ENCODE results near the gene MAP2K7.
"Not testable (repeated sequence)": the region's sequence is repeated elsewhere in the genome, so short reads cannot be mapped to it uniquely, and the experiment has no call there.

MAP2K7 gene

DNA sequence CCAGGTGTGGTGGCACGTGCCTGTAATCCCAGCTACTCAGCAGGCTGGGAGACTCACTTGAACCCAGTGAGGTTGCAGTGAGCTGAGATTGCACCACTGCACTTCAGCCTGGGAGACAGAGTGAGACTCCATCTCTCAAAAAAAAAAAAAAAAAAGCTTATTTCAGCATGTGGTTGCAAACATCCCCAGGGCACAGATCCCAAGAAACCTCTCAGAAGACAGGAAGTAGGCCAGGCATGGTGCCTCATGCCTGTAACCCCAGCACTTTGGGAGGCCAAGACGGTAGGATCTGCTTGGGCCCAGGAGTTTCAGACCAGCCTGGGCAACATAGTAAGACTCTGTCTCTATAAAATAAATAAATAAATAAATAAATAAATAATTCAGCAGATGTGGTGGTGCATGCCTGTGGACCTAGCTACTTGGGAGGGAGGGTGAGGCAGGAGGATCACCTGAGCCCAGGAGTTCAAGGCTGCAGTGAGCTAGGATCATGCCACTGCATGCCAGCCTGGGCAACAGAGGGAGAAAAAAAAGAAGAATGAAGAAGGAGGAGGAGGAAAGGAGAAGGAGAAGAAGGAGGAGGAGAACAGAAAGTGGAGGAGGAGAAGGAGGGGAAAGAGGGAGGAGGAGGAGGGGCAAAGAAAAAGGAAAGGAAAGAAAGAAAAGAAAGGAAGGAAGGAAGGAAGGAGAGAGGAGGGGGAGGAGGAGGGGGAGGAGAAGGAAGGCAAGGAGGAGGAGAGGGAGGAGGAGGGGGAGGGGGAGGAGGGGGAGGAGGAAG lies 19.7 kb upstream of the MAP2K7 start:
- no peak for DNase-seq (ENCODE audit: low spot score)

DNA sequence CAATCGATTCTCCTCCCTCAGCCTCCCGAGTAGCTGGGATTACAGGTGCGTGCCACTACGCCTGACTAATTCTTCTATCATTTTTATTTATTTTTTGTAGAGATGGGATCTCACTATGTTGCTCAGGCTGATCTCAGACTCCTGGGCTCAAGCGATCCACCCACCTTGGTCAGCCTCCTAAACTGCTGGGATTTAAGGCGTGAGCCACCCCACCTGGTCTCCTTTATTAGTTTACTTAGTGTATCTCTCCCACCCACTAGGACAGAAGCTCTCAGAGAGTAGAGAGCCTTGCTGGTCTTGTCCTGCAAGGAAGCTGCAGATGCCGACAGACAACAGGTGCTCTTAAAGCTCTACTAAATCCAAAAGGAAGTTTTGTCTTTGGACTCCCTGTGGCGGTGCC lies 17.9 kb upstream of the MAP2K7 start:
- DNase-seq (ENCODE audit: low spot score): no peak

DNA sequence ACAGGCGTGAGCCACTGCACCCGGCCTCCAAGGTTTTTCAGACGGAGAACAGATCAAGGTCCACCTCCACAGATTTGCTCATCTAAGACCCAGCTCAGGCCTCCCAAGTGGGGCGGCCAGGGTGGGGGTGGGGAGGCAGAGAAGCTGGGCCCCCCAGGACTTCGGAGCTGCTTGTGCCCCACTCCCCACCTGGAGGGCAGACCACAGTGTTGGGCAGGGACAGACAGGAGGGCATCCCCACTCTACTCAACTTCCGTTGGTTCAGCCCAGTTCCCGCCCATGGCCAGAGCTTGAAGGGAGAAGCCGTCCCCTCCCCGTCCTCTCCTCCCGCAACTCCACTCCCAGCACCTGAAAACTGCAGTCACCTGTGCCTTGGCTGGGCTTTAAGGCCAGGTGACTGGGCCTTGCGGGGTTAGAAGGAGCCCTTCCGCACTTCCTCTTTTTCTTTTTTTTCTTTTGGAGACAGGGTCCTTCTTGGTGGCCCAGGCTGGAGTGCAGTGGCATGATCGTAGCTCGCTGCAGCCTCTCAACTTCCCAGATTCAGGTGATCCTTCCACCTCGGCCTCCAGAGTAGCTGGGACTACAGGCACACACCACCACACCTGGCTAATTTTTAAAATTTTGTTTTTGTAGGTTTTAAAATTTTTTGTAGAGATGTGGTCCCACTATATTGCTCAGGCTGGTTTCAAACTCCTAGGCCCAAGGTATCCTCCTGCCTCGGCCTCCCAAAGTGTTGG lies 16.1 kb upstream of the MAP2K7 start:
- no peak for DNase-seq (ENCODE audit: low spot score)

DNA sequence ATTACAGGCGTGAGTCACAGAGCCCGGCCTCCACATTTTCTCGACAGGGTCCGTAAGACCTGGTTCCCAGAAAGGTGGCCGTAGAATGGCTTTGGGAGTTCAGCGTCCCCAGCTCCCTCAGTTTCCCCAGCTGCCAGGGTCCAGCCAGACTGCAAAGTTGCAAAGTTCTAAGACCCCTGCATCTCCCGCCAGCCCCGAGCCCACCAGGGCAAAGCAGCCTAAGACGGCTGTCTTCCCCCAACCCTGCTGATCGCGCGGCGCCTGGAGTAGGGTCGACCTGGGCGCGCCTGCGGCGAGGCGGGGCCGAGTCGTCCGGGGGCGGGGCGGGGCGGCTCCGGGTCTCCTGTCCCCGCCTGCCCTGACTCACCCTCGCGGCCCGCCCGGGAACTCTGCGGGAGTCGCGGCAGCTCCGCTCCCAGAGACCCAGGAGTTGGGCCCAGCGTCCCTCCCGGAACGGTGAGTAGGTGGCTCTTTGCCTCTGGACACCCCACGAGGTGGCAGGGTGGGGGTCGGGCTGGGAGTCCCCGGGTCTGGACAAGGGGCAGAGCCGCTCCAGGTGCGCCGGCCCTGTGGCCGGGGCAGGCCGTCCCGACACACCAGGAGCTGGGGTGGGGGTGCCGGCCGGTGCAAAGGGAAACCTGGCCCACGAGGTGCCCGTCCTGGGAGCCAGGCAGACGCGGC lies 15.4 kb upstream of the MAP2K7 start, which contains the start of gene LRRC8E:
TSS of gene LRRC8E (plus strand) at position 366 of the 681 bp plus-strand sequence. CDS start 7,094 bp downstream, outside the sequence.
- peak; percentile 66 for DNase-seq (ENCODE audit: low spot score)

DNA sequence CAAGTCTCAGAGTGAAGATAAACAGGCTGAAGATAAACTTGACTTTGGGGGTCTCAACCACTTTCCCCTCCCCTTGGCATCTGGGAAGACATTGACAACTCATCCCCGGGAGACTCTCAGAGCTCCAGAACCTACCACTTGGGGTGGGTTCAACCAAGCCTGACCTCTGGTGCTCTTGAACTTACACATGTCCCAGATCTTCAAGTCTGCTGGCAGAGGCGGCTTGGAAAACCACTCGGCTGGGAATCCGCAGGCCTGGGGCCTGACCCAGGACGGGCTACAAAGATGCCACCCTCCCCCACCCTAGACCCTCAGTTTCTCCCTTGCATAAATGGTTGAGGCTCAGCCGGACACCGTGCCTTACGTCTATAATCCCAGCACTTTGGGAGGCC lies 14.9 kb upstream of the MAP2K7 start:
- DNase-seq (ENCODE audit: low spot score): no peak

DNA sequence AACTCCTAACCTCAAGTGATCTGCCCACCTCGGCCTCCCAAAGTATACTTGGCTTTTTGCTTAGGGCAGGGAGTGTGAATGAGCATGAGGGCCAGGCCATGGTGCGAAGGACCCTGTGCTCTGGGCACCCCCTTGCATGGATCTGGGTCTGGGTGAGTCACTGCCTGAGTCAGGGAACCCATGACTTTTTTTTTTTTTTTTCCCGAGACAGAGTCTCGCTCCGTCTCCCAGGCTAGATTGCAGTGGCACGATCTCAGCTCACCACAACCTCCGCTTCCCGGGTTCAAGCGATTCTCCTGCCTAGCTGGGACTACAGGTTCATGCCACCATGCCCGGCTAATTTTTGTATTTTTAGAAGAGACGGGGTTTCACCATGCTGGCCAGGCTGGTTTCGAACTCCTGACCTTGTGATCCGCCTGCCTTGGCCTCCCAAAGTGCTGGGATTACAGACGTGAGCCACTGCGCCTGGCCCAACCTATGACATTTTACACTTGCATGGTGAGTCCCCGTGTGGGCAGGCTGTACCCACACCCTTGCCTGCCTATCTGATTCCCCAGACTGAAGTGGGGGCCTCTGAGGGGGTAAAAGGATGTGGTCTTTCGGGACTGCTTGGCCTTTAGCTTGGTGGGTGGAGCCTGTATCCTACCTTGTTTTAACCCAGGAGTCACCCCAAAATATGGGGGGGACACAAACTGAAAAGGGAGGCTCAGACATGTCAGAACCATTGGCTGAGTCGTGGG lies 10.1 kb upstream of the MAP2K7 start:
- DNase-seq (ENCODE audit: low spot score): not testable (repeated sequence)

DNA sequence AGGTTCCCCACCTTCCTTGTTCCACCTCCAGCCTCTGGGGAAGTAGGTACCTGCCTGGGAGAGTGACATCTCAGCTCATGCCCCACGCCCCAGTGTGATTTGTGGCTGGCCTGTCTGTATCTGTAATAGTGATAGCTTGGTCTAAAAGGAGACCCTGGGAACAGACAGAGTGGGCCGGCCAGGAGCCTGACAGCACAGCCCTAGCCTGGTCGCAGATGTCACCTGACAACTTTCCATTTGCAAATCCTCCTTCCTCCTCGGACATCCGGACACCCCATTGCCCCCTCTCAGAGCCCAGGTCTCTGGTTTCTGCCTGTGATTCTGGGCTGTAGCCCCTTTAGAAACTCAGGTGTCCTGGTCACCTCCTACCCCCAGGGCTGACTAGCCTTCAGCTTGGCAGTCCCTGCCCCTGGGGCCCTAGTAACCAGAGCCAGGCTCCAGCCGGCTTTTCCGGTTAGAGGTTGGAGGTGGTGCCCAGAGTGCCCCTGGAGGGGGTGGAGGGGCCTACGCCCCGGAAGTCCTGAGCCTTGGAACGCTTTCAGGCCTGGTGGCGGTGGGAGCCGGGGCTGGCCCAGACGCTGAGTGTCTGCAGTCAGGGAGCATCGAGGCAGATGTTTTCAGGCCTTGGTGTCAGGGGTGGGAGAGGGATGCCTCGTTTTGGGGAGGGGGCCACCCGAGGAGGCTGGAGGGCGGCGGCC lies 8.9 kb upstream of the MAP2K7 start:
- DNase-seq (ENCODE audit: low spot score): no peak

DNA sequence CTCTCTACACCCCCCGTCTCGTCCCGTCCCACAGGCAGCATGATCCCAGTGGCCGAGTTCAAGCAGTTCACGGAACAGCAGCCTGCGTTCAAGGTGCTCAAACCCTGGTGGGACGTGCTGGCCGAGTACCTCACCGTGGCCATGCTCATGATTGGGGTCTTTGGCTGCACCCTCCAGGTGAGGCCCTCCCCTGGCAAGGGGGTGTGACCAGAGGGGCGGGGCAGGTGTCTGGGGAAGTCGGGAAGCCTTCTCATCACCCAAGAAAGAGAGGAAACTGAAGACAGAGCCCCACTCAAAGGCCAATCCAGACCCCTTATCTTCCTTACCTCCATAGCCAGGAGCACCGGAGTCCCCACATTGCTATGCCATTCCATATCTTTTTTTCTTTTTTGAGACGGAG lies 8.1 kb upstream of the MAP2K7 start:
- no peak for DNase-seq (ENCODE audit: low spot score)

DNA sequence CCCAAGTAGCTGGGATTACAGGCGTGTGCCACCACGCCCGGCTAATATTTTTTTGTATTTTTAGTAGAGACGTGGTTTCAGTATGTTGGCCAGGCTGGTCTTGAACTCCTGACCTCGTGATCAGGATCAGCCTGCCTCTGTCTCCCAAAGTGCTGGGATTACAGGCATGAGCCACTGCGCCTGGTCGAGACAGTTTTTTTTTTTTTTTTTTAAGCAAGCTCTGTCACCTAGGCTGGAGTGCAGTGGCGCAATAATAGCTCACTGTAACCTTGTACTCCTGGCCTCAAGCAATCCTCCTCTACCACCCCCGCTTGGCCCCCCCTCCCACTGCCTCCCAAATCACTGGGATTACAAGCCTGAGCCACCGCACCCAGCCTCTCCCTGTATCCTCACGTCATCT lies 6.4 kb upstream of the MAP2K7 start:
- no peak for DNase-seq (ENCODE audit: low spot score)

DNA sequence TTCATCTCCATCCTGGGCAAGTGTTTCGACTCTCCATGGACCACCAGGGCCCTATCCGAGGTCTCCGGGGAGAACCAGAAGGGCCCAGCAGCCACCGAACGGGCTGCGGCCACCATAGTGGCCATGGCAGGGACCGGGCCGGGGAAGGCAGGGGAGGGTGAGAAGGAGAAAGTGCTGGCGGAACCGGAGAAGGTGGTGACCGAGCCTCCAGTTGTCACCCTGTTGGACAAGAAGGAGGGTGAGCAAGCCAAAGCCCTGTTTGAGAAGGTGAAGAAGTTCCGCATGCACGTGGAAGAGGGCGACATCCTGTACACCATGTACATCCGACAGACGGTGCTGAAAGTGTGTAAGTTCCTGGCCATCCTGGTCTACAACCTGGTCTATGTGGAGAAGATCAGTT lies 4.7 kb upstream of the MAP2K7 start:
- DNase-seq (ENCODE audit: low spot score): no peak

DNA sequence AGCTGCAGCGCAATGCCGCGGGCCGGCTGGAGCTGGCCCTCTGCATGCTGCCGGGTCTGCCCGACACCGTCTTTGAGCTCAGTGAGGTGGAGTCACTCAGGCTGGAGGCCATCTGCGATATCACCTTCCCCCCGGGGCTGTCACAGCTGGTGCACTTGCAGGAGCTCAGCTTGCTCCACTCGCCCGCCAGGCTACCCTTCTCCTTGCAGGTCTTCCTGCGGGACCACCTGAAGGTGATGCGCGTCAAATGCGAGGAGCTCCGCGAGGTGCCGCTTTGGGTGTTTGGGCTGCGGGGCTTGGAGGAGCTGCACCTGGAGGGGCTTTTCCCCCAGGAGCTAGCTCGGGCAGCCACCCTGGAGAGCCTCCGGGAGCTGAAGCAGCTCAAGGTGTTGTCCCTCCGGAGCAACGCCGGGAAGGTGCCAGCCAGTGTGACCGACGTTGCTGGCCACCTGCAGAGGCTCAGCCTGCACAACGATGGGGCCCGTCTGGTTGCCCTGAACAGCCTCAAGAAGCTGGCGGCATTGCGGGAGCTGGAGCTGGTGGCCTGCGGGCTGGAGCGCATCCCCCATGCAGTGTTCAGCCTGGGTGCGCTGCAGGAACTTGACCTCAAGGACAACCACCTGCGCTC lies 3.8 kb upstream of the MAP2K7 start:
- peak; percentile 19 for DNase-seq (ENCODE audit: low spot score)

DNA sequence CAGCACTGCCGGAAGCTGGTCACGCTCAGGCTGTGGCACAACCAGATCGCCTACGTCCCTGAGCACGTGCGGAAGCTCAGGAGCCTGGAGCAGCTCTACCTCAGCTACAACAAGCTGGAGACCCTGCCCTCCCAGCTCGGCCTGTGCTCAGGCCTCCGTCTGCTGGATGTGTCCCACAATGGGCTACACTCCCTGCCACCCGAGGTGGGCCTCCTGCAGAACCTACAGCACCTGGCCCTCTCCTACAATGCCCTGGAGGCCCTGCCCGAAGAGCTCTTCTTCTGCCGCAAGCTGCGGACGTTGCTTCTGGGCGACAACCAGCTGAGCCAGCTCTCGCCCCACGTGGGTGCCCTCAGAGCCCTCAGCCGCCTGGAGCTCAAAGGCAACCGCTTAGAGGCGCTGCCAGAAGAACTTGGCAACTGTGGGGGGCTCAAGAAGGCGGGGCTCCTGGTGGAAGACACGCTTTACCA lies 3.2 kb upstream of the MAP2K7 start:
- DNase-seq (ENCODE audit: low spot score): no peak

DNA sequence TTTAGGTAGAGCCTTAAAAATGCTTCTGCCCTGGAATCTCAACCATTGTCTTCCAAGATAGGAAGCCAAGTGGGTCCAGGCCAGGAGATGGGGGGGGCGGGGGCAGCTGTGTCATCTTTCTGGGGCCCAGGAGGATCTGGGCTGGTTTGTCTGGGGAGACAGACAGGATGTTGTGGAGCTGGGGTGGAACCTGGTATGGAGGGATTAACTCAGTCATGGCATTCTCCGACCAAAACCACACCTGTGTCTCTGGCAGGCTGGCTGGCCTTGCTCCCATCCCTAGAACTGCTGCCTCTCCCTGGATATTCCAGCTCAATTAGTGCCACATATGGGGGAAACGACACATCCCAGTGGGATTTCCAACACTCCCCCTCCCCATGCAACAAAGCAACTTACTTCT lies 2.7 kb upstream of the MAP2K7 start:
- no peak for DNase-seq (ENCODE audit: low spot score)

DNA sequence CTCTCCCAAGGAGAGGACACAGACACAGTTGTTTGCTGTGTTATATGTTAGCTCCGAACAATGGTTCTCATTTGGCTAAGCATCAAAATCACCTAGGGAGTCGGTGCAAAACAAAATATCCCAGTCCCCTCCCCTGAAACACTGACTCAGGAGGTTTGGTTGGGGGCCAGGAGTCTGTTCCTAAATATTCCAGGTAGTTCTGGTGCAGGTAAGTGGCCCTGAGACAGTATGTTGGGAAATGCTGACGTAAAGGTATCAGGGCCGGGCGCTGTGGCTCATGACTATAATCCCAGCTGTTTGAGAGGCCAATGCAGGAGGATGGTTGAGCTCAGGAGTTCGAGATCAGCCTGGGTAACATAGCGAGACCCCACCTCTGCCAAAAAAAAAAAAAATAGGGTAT lies 2.3 kb upstream of the MAP2K7 start:
- DNase-seq (ENCODE audit: low spot score): no peak

DNA sequence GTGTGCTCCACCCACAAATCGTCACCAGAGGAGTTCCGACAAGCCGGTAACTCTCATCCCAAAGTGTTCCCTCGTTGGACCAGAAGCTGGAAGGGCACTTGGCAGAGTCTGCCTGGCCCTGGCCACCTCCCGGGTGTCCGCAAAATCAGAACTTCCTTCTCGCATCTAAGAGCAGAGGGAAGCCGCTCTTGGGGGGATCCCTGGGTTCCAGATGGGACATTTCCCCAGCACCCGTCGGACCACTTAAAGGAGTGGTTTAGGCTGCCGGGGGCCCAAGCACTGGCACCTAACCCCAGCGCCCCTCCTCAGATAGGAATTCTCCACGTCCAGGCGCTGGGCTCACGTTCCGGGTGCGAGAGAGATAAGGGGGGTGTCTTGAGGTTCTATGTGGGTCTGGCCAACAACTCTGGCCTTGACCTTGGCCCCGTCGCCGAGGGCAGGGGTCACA lies 857 bp upstream of the MAP2K7 start:
- no peak for DNase-seq (ENCODE audit: low spot score)

DNA sequence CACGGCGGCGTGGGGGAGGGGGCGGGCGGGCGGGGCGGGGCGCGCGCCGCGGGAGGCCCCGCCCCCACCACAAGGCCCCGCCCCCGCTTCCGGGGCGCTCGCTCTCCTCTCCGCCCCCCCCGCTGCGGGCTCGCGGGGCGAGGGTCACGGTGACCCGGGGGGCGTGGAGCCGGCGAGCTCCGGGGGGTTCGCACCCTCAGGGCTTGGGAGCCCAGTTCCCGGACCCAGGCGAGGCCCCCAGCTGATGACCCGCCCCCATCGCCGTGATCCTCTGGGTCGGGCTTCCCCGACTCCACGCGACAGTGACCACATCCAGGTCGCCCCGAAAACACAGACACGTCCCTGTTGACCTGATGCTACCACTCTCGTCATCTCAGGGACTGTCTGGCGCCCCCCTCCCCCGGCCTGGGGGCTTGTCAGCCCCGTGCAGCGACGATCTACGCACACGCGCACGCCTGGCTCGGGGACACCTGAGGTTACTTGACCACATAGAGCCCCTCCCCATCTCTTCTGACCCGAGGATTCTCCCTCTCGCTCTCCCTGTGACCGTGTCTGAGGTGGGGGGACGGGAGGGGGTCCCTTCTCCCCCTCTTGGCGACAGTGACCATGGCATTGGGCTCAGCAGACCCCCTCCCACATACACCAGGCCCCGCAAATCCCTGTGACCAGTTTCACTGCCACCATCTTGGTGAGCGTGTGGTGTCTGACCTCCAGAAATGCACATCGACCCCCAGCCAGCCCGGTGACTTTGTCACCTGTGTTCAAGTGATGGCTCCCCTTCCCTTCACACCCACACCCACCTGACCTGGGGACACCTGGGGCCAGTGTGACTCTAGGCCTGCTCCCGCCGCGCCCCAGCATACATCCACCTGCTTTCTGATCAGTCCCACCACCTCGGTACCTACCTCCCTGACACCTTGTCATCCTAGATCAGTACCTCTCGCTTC lies 670 bp downstream of the MAP2K7 start:
- peak; percentile 88 for DNase-seq (ENCODE audit: low spot score)

DNA sequence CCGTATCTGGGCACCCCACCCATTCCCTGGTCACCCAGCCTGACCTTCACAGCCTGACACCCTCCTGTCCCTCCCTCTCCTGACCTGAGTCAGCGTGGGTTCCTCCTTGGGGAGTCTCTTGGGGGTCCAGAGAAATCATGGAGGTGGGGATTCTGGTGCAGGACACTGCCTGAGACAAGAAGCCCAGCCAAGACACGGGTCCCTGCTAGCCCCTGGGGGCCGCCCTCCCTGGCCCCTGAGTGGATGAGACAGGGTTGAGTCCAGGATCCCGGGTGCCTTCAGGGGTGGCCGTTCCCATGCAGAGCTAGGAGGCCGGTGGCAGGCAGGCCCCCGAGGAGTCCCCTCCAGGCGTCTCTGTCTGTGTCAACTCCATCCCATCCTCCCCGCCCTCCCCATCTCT lies 1.6 kb downstream of the MAP2K7 start:
- no peak for DNase-seq (ENCODE audit: low spot score)

DNA sequence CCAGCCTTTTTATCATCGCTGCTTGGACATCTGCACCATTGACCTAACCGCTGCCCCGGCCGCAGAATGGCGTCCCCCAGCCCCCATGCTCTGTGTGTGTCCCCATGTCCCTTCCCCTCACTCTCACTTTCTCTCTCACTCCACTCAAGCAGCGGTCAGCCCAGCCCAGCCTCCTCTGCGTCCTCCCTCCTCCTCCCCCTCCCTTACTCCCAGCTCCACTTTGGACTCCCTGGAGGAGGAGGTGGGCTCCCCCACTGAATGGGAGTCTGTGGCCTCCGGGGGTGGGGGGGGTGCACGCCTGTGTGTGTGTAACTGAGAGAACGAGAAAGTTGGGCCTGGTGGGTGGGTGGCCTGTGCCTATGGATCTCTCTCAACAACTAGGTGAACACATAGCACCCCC lies 2.2 kb downstream of the MAP2K7 start:
- no peak for DNase-seq (ENCODE audit: low spot score)

DNA sequence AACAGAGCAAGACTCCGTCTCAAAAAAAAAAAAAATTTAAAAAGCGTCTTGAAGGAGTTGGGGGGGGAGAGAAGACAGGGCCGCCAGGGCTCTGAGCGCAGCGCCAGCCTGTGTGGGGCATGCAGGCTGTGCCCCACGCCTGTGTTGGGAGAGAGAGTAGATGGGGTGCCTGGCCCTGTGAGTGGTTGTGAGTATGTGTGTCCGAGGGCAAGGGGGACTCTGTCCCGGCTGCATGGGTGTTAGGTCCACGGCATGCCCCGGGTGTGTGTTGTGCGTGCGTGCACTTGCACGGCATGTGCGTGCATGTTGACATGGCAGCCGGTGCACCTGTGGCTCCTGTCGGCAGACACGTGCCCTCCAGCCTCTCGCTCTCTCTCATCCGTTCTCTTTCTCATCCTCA lies 3.4 kb downstream of the MAP2K7 start:
- DNase-seq (ENCODE audit: low spot score): no peak

DNA sequence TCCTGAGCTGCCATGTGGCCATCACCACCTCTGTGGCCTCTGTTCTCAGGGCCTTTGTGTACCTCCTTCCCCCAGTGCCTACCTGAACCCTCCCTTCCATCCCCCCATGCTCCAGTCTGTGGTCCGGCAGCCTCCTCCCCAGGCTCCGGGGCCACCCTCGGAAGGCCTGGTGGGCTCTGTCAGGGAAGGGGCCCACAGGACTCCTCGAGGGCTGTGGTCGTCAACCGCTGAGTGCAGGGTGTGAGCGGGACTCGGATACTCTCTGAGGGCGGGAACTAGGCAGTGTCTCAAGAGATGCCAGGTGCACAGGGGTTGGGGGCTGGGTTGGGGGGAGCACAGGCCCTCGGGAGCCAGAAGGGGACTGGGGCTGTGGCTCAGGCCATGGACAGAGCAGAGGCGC lies 3.9 kb downstream of the MAP2K7 start:
- DNase-seq (ENCODE audit: low spot score): no peak
